ENCODE measurements around the gene TBC1D17. TPM values are rescaled to one million over a fixed set of nuclear protein-coding genes. Genes with fewer than 3 reads are reported as not detected.

The TBC1D17 gene
- total and polyA plus RNA-seq, 11 donors = 30.1 to 54.8 (median 38.1) TPM

DNA sequence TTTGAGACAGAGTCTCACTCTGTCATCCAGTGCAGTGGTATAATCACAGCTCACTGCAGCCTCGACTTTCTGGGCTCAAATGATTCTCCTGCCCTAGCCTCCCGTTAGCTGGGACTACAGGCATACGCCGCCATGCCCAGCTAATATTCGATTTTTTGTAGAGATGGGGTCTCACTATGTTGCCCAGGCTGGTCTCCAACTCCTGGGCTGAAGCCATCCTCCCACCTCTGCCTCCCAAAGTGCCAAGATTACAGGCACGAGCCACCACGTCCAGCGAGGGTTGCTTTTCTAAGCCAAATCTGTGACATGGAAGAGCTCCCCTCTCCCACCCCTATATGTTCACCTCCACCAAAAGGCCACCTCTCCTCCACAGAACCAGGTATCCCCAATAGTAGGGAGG, 40.6 kb downstream of the TBC1D17 start:
- DNase-seq = no peak
- Histone ChIP-seq H3K4me3 (no peak overlapping the region), H3K9me3 (no peaks in the 10 kb centered on the region), H3K27ac (no peak overlapping the region), H3K27me3 (no peaks in the 10 kb centered on the region), H3K36me3 (peaks cover 0 to 86% (median 24%) of the 10 kb centered on the region in 9 donors), H3K4me1 (peaks cover 0 to 35% (median 0%) of the 10 kb centered on the region in 12 donors)
- ATAC-seq = no peak
- 93 to 97% (median 96%) methylated on average over 8 of the region's 8 CpGs for WGBS, 4 donors
- intact Hi-C loops (cut with DNase I) = no loop called here
- TF ChIP-seq POLR2A (IDR thresholded peaks at IDR 0.05) = no peak
- no peak for TF ChIP-seq CTCF (IDR thresholded peaks at IDR 0.05)

DNA sequence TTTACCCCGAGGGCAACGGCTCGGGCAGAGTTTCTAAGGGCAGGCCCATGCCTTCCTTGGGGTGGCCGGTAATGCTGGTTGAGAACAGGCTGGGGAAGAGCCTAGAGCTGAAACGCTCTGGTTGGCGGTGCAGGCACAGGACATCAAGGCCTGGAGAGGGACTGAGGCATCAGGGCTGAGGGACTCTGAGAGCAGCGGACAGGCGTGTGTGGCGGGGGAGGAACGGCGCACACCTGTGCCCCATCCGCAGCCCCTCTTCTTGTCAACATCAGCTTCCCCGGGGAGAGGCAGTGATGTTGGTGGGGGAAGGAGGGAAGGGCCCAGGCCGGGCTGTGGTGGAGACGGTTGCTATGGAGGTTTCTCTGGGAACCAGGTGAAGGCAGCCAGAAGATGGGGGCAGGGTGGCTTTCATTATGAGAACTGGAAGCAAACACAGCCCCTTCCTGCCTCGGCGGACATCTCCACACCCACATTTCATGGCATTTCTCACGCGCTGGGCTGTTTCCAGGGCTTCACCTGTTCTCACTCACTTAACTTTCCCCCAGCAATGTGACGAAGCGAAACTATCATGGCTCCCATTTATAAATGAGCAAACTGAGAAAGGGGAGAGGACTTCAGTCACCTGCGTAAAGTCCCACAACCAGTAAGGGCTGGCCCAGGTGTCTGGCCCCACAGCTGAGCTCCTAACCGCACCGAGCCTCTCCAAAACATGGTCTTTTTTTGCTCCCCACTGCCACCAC, 43.3 kb downstream of the TBC1D17 start:
- H3K4me3 ChIP-seq = no peak overlapping the region
- H3K9me3 ChIP-seq = no peaks in the 10 kb centered on the region
- 92 to 94% (median 93%) methylated on average over 23 to 24 of the region's 24 CpGs for WGBS, 4 donors
- TF ChIP-seq POLR2A (IDR thresholded peaks at IDR 0.05) = no peak
- no peak for TF ChIP-seq CTCF (IDR thresholded peaks at IDR 0.05)
- H3K4me1 ChIP-seq = peaks cover 0 to 58% (median 8%) of the 10 kb centered on the region in 12 donors
- no peak overlapping the region for H3K27ac ChIP-seq
- ATAC-seq (no peak), DNase-seq (no peak)
- no peaks in the 10 kb centered on the region for H3K27me3 ChIP-seq
- peaks cover 0 to 86% (median 42%) of the 10 kb centered on the region in 9 donors for H3K36me3 ChIP-seq
- intact Hi-C loops (cut with DNase I) = no loop called here

DNA sequence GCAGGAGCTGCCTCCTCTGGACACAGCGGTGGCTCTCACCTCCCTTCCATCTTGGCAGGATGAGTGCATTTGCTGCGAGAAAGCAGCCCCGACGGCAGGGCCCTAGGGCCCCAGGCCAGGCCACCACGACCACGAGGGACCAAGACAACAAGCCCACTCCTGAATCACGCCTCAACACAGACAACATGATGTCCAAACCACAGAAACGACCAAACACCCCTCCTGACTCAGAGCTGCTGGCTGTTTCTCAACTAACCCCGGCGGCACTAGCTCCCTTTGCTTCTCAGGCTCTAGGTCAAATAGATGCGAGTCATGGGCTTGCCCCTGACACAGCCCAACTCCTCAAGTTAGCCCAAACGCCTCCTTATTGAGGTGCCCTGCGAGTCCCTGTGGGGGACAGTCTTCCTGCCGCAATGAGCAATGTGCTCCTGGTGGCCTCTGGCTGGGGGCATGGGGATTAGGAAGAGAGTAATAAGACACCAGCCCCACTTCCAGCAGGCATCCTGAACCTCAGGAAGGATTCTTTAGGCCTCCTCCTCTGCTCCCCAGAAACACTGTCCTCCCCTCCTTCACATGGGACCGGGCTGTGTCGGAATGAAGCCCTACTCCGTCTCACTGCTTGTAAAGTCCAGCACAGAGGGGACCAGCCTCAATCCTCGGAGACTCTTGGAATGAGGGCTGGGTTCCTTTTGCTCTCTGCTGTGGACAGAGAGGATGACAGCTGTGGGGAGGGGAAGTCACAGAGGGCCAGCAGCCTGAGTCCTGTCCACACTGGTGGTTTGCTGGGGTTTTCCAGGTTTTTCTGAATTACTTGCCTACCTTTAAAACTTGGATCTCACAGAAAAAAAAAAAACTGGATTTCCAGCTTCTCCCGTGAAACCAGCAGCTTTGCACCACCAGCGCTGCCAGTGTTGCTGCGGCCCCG, 44.6 kb downstream of the TBC1D17 start:
- H3K9me3 ChIP-seq = no peaks in the 10 kb centered on the region
- 82 to 89% (median 87%) methylated on average over 19 to 22 of the region's 22 CpGs for WGBS, 4 donors
- ATAC-seq (peak in 1 of 4 donors; percentile 17), DNase-seq (no peak)
- no peak overlapping the region for H3K4me3 ChIP-seq
- TF ChIP-seq CTCF (IDR thresholded peaks at IDR 0.05) (no peak), POLR2A (IDR thresholded peaks at IDR 0.05) (no peak)
- peaks cover 0 to 88% (median 44%) of the 10 kb centered on the region in 9 donors for H3K36me3 ChIP-seq
- H3K27me3 ChIP-seq = no peaks in the 10 kb centered on the region
- intact Hi-C loops (cut with DNase I) = no loop called here
- peak overlapping the region in 1 of 12 donors; percentile 62 for H3K27ac ChIP-seq
- peaks cover 0 to 60% (median 9%) of the 10 kb centered on the region in 12 donors for H3K4me1 ChIP-seq

Data from heart left ventricle (tissue), 16 donors.